GM19043 (cell line): ENCODE results near the gene SPC24.

ENCODE experiments used
- ATAC-seq: cut with Tn5 transposase; IDR thresholded peaks from one replicate; pipeline ENCODE4 v1.9.1; 2021; ENCODE audit warnings: low read depth; ENCODE audit not compliant: unreplicated experiment

SPC24 gene, protein sequence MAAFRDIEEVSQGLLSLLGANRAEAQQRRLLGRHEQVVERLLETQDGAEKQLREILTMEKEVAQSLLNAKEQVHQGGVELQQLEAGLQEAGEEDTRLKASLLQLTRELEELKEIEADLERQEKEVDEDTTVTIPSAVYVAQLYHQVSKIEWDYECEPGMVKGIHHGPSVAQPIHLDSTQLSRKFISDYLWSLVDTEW

GRCh38 chr19:11155373-11156120, at the start of gene SPC24:
TSS of gene SPC24 (minus strand) at chr19:11155782. CDS start at chr19:11155776, 6 bp downstream.
- ATAC-seq, result peak; percentile 98

DNA sequence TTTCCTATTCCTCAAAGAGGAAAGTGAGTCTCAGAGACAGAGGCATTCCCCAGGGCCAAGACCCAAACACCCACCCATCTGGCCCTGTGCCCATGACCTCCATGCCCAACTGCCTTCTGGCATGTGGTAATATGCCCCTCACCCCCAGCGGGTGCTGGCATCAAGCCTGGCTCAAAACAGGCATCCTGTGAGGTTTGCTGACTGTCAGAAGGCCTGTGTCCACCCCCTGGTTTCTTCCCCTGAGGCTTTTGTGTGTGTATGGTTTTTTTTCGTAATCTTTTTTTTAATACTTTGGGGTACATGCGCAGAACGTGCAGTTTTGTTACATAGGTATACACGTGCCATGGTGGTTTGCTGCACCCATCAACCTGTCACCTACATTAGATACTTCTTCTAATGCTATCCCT, 49.4 kb upstream of the SPC24 start:
- ATAC-seq, result no peak

- ATAC-seq, result no peak
These were observed 48.6 kb upstream of the SPC24 start for GRCh38 chr19:11204076-11204602.

DNA sequence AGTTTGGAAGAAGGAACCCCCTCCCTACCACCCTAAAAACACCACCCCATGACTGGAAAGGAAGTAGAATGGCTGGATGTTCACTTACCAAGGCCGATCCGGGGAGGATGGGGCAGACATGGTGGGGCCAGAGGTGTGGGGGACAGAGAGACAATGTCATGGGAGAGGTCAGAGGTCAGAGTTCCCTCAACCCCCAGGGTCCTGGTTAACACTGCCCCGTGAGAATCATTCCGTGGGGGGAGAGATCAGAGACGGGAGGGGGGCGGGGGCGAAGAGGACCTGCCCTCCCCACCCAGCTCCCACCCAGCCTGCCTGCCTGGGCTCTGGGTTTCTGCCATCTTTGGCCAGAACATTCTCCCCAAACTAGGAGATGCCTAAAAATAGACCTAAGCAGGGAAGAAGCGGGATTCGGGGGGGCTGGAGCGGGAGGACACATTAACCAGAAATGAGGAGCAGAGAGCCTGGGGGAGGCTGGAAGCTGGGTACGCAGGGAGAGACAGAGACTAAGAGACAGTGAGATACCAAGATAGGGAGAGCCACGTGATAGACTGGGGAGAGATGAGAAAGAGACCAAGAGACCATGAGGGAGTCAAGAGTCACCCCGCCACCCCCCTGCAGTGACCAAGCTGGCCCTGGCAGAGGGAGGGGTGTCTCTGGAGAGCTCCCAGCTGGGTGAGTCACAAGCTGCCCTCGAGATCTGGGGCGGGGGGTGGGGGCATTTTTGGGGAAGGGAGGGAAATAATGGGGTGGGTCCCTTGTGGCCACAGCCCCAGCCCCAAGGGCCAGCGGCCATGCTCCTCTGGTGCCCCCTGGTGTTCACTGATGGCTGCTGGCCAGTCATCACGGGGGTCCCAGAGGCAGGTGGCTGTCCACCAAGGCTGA, 47.9 kb upstream of the SPC24 start:
- ATAC-seq, result no peak

DNA sequence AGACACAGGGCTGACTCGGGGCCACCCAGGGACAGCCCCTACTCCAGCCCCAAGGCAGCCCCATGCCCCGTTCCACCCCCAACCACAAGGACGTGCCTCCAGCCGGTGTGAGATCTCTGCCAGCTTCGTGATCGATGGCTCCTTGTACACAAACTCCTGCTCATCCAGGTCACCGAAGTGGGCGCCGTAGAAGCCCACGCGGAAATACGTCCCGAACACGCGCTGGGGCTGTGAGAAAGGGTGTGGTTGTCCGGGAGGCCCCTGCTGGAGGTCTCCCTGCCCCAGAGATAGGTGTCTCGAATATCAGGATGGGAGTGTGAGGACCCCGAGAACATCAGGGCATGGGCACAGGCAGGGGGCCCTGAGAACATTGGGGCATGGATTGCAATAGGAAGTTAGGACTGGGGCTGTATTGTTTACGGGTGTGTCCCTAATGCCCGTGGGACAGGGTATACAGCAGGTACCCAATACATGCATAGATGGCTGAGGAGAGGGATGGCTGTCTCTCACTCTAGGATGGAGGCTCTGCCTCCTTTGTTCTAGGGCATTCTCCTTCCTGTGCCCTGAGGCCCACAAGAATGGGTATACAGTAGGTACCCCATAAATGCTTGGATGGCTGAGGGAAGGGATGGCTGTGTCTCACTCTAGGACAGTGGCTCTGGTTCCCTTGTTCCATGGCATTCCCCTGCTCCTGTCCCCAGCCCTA, 47.1 kb upstream of the SPC24 start:
- ATAC-seq, result no peak

- no peak for ATAC-seq
These were observed 46.2 kb upstream of the SPC24 start for GRCh38 chr19:11201791-11202190.

DNA sequence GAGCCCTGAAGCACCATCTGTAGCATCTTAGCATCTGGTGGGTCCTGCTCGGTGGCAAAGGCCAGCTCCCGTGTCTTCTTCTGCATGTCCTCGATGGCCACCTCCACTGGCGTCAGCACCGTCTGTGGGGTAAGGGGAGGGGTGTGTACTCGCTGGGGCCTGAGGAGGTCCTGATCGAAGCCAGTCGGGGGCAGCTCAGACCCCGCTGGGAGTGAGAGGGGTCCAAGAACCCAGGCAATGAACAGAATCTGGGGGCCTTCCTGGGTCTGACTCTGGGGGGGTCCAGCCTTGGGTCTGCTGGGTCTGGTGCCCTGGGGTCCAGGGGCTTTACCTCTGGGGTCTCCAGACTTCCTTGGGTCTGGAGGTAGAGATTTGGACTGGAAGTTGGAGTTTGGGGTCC, 45.3 kb upstream of the SPC24 start:
- ATAC-seq, result no peak

- ATAC-seq, result no peak
These were observed 44.5 kb upstream of the SPC24 start for GRCh38 chr19:11200015-11200574.

GRCh38 chr19:11199517-11199916, 43.9 kb upstream of the SPC24 start:
- ATAC-seq, result no peak

- ATAC-seq, result no peak
These were observed 43.3 kb upstream of the SPC24 start for GRCh38 chr19:11198769-11199424.

DNA sequence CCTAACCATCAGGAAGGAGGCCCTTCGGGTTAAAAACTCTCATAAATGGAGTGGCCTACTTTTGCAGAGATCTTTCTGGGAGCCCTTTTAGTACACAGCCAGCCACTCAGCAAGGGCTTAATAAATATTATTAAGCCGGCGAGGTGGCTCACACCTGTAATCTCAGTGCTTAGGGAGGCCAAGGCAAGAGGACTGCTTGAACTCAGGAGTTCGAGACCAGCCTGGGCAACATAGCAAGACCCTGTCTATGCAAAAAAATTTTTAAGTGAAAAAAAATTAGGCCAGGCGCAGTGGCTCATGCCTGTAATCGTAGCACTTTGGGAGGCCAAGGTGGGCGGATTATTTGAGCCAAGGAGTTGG, 42.6 kb upstream of the SPC24 start:
- ATAC-seq, result no peak

DNA sequence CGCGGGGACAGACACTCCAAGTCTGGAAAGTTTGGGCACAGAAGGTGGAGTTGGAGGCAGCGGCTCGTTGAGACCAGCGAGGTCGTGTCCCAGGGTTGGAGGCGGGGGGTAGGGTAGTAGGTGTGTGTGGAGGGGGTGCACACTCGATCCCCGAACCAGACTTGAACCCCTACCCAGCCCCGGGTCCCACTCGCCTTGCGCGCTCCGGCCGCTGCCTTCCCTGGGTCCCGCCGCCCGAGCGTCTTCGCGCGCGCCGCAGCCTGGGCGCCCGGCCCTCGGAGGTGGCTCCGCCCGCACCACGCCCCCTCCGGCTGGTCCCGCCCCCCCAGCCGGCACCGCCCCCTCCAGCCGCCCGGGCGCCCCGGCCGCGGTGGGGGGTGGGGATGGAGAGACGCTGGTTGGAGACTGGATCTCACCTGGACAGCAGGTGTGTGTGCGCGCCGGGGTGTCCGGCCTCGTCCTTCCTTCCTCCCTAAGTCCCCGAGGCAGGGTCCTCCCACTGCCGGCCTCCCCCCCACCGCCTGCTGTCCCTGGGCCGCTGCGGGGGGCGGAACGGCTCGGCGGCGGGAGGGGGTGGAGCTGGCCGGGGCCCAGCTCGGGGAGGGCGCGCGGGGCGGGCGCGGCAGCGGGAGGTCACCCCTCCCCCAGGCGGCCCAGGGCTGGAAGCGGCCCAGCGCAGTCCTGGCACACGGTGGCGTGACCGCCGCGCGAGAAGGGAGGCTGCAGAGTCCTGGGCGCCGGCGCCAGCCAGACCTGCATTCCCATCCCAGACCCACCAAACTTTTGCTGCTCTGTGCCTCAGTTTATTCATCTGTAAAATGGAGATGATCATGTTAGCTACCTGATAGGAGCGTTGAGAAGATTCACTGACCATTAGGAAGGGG, 42.0 kb upstream of the SPC24 start, which contains the start of gene KANK2:
Gene KANK2 (minus strand): TSS at position 255 of the 884 bp plus-strand sequence. CDS start 3,034 bp downstream, outside the sequence.
- ATAC-seq, result peak; percentile 78

DNA sequence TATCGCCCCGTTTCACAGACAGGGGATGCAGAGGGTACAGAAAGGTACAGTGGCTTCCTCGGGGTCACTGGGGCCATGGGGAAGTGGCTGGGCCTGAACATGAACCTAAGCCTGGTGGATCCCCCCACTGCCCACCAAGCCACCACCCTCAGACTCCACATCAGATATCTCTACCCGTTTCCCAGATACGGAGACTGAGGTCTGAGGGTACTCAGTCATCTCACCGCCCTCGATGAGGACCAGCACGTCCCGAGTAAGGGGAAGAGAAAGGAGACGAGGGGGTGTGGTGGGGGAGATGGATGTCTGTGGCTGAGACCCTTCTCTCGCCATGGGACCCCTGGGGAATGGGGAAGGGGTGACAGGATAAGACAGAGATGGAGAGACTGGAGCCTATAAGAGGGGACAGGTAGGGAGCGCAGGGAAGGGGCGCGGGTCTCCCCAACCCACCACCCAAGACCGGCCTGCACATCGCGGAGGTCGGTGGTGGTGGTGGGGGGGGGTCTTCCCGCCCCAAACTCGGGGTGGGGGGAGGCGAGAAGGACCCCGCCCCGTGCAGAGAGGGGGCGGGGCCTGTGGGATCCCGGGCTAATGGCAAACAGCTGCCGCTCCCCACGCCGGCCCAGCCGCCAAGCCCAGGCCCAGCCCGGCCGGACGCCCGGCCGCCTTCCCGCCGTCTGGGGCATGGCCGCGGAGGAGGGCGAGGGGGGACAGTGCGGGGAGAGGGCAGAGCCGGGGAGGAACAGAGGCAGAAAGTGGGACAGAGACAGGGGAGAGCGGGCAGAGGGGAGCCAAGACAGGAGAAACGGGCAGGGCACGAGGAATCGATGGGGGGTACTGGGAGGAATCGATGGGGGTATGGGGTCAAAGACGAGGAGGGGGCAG, 41.1 kb upstream of the SPC24 start:
- ATAC-seq, result no peak

DNA sequence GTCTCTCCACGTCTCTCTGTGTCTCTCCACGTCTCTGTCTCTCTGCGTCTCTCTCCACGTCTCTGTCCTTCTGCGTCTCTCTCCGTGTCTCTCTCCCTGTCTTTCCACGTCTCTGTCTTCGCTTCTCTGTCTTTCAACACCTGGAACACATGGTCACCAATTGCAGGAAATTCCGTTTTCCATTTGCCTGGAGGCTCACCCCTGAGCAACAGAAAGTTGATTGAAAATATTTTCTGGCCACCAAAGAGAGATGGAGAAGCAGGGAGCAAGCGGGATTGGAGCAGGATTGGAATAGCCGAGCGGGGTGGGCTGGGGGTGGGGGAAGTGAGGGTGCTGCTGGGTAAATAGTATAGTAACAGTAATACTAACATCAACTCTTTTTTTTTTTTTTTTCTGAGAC, 40.1 kb upstream of the SPC24 start:
- ATAC-seq, result no peak

DNA sequence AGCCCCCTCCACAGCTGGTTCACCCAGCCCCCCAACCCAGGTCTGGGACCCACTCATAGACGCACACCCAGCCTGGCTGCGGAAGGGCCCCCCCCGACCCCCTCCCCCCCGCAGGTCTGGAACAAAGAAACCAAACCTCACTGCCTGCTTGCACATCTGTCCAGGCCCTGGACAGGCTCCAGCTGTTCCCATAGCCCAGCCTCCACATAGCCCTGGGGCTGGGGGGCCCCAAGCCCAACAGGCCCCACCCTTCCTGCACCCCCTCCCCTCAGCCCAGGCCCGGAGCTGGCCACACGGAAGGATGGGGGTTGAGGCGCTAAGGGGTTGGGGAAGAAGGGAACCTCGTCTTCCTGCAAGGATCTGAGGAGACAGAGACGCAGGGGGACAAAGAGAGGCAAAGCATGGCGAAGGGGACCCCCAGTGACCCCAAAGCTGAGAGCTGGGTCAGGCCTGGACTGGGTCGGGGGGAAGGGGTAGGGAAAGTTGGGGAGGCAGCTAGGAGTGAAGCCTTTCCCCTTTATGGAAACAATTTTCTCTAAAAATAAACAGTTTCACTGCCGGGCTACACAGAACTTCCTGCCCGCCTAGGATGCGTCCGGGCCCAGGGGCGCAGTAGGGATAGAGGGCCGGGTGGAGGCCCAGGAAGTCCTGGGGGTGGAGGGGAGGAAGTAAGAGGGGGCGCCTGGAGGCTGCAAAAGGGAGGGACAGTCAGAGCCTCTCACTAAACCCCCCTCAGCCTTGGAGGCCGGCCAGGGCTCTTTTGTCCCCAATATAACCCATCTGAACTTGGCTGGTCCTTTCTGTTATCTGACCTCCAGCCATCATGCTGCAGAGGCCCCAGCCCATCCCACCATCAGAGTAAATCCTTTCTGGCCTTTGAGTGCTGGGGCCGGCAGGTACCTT, 39.3 kb upstream of the SPC24 start:
- no peak for ATAC-seq

DNA sequence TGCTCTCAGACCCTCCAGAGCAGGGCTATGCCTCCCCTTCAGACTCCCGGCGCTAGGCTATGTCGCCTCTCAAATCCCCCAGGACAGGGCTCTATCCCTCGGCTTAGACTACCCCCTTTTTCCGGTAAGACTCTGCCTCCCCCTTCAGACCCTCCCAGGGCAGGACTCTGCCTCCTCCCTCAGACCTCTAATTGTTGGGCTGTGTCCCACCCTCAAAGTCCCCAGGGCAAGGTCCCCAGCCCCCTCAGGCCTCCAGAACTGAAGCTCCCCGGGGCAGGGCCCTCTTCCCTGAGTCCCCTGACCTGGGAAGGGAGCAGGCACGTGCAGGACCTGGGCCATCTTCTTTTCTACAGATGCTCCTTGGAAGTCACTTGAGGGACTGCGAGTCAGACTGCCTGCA, 38.6 kb upstream of the SPC24 start:
- no peak for ATAC-seq
